ENCODE data around the gene SART3. TPM values are rescaled to one million over a fixed set of nuclear protein-coding genes. Genes with fewer than 3 reads are reported as not detected.
"Not testable (repeated sequence)": the region's sequence is repeated elsewhere in the genome, so short reads cannot be mapped to it uniquely, and the experiment has no call there.

The SART3 gene
- polyA plus RNA-seq, 1 of the 3 experiments (the other 2 are of a cell fraction): 28.9 TPM

- H3K9ac ChIP-seq: no peak overlapping the region
- peaks cover 42% of the 10 kb centered on the region for H4K20me1 ChIP-seq (ENCODE audit: insufficient read depth)
- H3K36me3 ChIP-seq (replicated peaks in 1 of 2; ENCODE audit: control insufficient read depth in 1 of 2, insufficient read depth in 2 of 2, low read length in 1 of 2): peaks cover under 1 to 8% of the 10 kb centered on the region in 2 experiments
- WGBS (ENCODE audit: low lambda C conversion rate): 81% methylated on average over 14 of the region's 14 CpGs
- H3K4me3 ChIP-seq (ENCODE audit: low read depth in 2 of 2, low read length in 1 of 2): peak overlapping the region in 1 of 2 experiments; percentile 97; a peak in 1 of 4 replicates
- H3F3A ChIP-seq (replicated peaks; ENCODE audit: insufficient read depth): peaks cover 7% of the 10 kb centered on the region
- H3K27me3 ChIP-seq (ENCODE audit: insufficient read depth): no peaks in the 10 kb centered on the region
- no peaks in the 10 kb centered on the region for H3K9me3 ChIP-seq
- no peak overlapping the region for H3K27ac ChIP-seq (ENCODE audit: low read depth in 2 of 2, low read length in 1 of 2)
- peaks cover 89% of the 10 kb centered on the region for H3K79me2 ChIP-seq (ENCODE audit: insufficient read depth)
- H3K4me2 ChIP-seq: peak overlapping the region; percentile 92; the same call in 1 of the 2 replicates
- CTCF ChIA-PET: interaction anchor here (1.1 to 16.0 kb wide), 3 partner anchors 9 to 245 kb away, joined by 3 to 503 read pairs (median 9); no protein-coding TSS in a partner anchor
- POLR2A ChIA-PET: interaction anchor here (0.6 to 0.7 kb wide), 2 partner anchors 344 to 504 kb away, joined by 3 to 4 read pairs; no protein-coding TSS in a partner anchor
- no peak for DNase-seq
- no peak for TF ChIP-seq USF2 (IDR thresholded peaks at IDR 0.05; ENCODE audit: borderline replicate concordance, low read depth, low read length)
- TF ChIP-seq MXI1 (IDR thresholded peaks at IDR 0.05; ENCODE audit: low read depth, low read length): no peak
- no peak for TF ChIP-seq PBX3 (IDR thresholded peaks at IDR 0.05)
- TF ChIP-seq FOXM1 (IDR thresholded peaks at IDR 0.05; ENCODE audit: low read depth): no peak
- TF ChIP-seq TEAD4 (IDR thresholded peaks at IDR 0.05; ENCODE audit: borderline replicate concordance, insufficient read depth): no peak
- TF ChIP-seq RFX5 (IDR thresholded peaks at IDR 0.05; ENCODE audit: low read length): no peak
- no peak for TF ChIP-seq GABPA (IDR thresholded peaks at IDR 0.05; ENCODE audit: low read depth)
- no peak for TF ChIP-seq CHD2 (IDR thresholded peaks at IDR 0.05; ENCODE audit: low read length, partially characterized antibody)
- TF ChIP-seq GATA2 (CRISPR knock-in tag; IDR thresholded peaks at IDR 0.05): no peak
- TF ChIP-seq RCOR1 (IDR thresholded peaks at IDR 0.05; ENCODE audit: low read length): no peak
- TF ChIP-seq EP300 (IDR thresholded peaks at IDR 0.05; ENCODE audit: borderline replicate concordance in 1 of 2, low read depth in 1 of 2, low read length in 1 of 2): no peak
- no peak for TF ChIP-seq RAD21 (IDR thresholded peaks at IDR 0.05; ENCODE audit: low read length)
- no peak for TF ChIP-seq ELF1 (IDR thresholded peaks at IDR 0.05)
- no peaks in the 10 kb centered on the region for H3K9me2 ChIP-seq
- H2AFZ ChIP-seq (ENCODE audit: low read depth): no peak overlapping the region
- H3K4me1 ChIP-seq (ENCODE audit: control insufficient read depth in 1 of 2, insufficient read depth in 2 of 2, low read depth in 1 of 2, low read length in 1 of 2): peaks cover 9 to 27% of the 10 kb centered on the region in 2 experiments; a peak in 3 of 4 replicates
These were observed 1.8 kb downstream of the SART3 start for GRCh38 chr12:108559007-108559655.

- 91% methylated on average over 9 of the region's 9 CpGs for WGBS (ENCODE audit: low lambda C conversion rate)
- H2AFZ ChIP-seq (ENCODE audit: low read depth); H3K9me3 ChIP-seq; H3K9me2 ChIP-seq; H3K9ac ChIP-seq; H3F3A ChIP-seq (replicated peaks; ENCODE audit: insufficient read depth); H3K27me3 ChIP-seq (ENCODE audit: insufficient read depth); H3K4me3 ChIP-seq (ENCODE audit: low read depth in 2 of 2, low read length in 1 of 2); H3K36me3 ChIP-seq (replicated peaks in 1 of 2; ENCODE audit: control insufficient read depth in 1 of 2, insufficient read depth in 2 of 2, low read length in 1 of 2); POLR2A ChIA-PET; H3K27ac ChIP-seq (ENCODE audit: low read depth in 2 of 2, low read length in 1 of 2); DNase-seq: not testable (repeated sequence)
- peaks cover 79% of the 10 kb centered on the region for H4K20me1 ChIP-seq (ENCODE audit: insufficient read depth)
- CTCF ChIA-PET: interaction anchor here (3.1 kb wide), 1 partner anchor 63 kb away, joined by 18 read pairs; no protein-coding TSS in a partner anchor
- H3K4me1 ChIP-seq (ENCODE audit: control insufficient read depth in 1 of 2, insufficient read depth in 2 of 2, low read depth in 1 of 2, low read length in 1 of 2): peaks cover 4 to 15% of the 10 kb centered on the region in 2 experiments; a peak in 3 of 4 replicates
- peaks cover 100% of the 10 kb centered on the region for H3K79me2 ChIP-seq (ENCODE audit: insufficient read depth)
- H3K4me2 ChIP-seq: 0 out of 2 replicates have a peak overlapping the region, but pooled peaks have one; percentile 4
These were observed 5.6 kb downstream of the SART3 start for GRCh38 chr12:108555383-108555782.
